ENCODE measurements around the gene MACROD1.

Gene MACROD1

DNA sequence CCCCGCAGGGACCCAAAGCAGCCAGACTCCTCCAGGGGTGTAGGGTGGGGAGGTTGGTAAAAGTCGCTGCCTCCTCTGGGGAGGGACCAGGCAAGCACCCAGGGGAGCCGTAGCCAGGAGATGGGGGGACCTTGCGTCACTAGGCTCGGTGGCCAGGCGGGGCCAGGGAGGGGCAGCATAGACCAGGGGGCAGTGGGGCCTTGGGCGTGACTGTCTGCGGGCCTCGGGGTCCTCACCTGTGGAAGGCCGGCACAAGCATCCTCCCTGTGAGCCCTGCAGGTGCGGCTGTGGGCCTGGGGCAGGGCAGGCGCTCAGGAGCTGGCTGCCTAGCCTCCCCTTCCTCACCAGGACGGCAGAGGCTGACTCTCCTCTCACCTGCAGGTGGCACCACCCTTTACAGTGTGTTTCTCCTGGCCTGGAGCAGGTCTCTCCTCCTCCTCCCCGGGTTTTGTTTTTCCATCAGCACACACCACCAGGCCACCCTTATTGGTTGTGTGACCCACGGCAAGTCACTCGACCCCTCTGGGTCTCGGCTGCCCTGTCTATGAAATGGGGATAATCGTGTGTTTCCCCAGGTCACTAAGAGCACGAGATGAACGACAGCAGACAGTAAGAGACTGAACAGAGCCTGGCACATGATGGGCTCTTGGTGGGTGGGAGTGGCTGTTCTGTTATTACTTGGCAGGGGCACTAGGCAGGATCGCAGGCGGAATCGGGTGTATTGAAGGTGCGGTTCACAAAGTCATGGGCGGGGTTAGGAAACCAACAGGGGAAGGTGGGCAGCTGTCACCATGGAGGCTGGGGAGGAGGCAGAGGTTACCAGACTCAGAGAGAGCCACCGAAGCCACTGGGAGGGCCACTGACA lies 77.5 kb downstream of the MACROD1 start:
- TF ChIP-seq, protein P1, sequence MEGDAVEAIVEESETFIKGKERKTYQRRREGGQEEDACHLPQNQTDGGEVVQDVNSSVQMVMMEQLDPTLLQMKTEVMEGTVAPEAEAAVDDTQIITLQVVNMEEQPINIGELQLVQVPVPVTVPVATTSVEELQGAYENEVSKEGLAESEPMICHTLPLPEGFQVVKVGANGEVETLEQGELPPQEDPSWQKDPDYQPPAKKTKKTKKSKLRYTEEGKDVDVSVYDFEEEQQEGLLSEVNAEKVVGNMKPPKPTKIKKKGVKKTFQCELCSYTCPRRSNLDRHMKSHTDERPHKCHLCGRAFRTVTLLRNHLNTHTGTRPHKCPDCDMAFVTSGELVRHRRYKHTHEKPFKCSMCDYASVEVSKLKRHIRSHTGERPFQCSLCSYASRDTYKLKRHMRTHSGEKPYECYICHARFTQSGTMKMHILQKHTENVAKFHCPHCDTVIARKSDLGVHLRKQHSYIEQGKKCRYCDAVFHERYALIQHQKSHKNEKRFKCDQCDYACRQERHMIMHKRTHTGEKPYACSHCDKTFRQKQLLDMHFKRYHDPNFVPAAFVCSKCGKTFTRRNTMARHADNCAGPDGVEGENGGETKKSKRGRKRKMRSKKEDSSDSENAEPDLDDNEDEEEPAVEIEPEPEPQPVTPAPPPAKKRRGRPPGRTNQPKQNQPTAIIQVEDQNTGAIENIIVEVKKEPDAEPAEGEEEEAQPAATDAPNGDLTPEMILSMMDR (conservative IDR thresholded peaks at IDR 0.05; ENCODE audit: control insufficient read depth, insufficient read depth, low read depth, low read length) = peak; percentile 11
- H3K4me3 ChIP-seq (ENCODE audit: control insufficient read depth, low read depth, low read length) = no peak overlapping the region
- no peak for DNase-seq (ENCODE audit: low read depth)

- TF ChIP-seq, protein P1 (conservative IDR thresholded peaks at IDR 0.05; ENCODE audit: control insufficient read depth, insufficient read depth, low read depth, low read length) = no peak
- peak; percentile 54 for DNase-seq (ENCODE audit: low read depth)
- no peak overlapping the region for H3K4me3 ChIP-seq (ENCODE audit: control insufficient read depth, low read depth, low read length)
These were observed 79.4 kb downstream of the MACROD1 start for GRCh38 chr11:64086258-64087123.

GRCh38 chr11:64085906-64086257 lies 80.0 kb downstream of the MACROD1 start:
- no peak overlapping the region for H3K4me3 ChIP-seq (ENCODE audit: control insufficient read depth, low read depth, low read length)
- no peak for DNase-seq (ENCODE audit: low read depth)
- TF ChIP-seq, protein P1 (conservative IDR thresholded peaks at IDR 0.05; ENCODE audit: control insufficient read depth, insufficient read depth, low read depth, low read length) = no peak

DNA sequence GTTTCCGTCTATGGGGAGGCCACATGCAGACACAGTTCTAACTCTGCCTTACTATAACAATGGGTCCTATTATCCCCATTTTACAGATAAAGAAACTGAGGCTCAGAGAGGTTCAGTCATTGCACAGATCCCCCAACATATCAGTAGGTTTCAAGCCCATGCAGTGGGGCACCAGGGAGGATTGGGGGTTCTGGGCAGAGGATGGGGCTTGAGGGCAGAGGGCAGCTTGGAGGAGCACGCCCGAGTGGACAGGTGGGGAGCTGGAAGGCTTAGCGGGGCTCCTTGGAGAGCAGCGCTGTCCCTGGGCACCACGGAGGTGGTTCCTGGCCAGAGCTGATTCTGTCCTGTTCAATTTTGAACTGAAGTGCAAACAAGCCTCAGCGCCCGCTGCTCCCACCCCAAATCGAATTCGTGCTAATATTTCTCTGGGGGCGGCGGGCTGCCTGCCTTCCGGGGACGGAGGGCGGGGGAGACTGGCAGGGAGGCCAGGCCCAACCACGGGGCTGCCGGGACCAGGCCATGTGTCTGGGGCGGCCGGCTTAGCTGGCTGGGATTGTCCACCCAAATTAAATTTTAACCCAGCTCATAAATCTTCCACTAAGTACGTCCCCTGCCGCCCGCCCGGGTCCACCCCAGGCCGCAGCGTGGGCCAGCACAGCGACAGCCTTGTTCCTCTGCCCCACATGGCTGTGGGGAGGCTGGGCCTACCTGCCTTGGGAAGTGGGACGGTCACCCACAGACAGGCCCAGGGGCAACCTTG lies 80.8 kb downstream of the MACROD1 start:
- H3K4me3 ChIP-seq (ENCODE audit: control insufficient read depth, low read depth, low read length) = no peak overlapping the region
- no peak for DNase-seq (ENCODE audit: low read depth)
- TF ChIP-seq, protein P1 (conservative IDR thresholded peaks at IDR 0.05; ENCODE audit: control insufficient read depth, insufficient read depth, low read depth, low read length) = no peak

- no peak overlapping the region for H3K4me3 ChIP-seq (ENCODE audit: control insufficient read depth, low read depth, low read length)
These were observed 81.6 kb downstream of the MACROD1 start for GRCh38 chr11:64084146-64084950.

More at GRCh38 chr11:64084146-64084950, 81.6 kb downstream of the MACROD1 start:
- DNase-seq (ENCODE audit: low read depth) = no peak
- TF ChIP-seq, protein P1 (conservative IDR thresholded peaks at IDR 0.05; ENCODE audit: control insufficient read depth, insufficient read depth, low read depth, low read length) = no peak

All from fibroblast of mammary gland (primary cell).